Measurements from ENCODE around the gene DOK6.

DNA sequence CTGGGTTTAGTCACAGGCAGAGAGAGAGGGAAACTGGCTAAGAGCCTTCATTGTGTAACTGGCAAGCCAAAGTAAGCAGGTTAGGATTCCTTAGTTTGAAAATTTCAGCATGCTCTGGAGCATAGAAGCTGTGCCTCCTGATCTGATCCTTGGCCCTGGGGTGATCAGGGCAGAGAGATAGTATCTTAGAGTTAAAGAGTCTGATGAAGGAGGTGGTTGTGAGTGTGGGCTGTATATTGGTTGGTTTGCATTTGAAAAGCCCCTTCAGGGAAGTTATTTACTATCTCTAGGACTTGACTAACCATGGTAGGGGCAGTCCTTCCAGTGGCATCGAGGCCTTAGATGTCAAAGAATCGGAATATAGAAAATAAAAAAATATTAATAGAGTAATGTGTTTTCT is 316.9 kb downstream of the DOK6 start:
- TF ChIP-seq, protein P1, sequence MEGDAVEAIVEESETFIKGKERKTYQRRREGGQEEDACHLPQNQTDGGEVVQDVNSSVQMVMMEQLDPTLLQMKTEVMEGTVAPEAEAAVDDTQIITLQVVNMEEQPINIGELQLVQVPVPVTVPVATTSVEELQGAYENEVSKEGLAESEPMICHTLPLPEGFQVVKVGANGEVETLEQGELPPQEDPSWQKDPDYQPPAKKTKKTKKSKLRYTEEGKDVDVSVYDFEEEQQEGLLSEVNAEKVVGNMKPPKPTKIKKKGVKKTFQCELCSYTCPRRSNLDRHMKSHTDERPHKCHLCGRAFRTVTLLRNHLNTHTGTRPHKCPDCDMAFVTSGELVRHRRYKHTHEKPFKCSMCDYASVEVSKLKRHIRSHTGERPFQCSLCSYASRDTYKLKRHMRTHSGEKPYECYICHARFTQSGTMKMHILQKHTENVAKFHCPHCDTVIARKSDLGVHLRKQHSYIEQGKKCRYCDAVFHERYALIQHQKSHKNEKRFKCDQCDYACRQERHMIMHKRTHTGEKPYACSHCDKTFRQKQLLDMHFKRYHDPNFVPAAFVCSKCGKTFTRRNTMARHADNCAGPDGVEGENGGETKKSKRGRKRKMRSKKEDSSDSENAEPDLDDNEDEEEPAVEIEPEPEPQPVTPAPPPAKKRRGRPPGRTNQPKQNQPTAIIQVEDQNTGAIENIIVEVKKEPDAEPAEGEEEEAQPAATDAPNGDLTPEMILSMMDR (IDR thresholded peaks at IDR 0.05) = no peak
- TF ChIP-seq NFE2L1 (CRISPR knock-in tag; IDR thresholded peaks at IDR 0.05) (no peak), TEAD1 (CRISPR knock-in tag; IDR thresholded peaks at IDR 0.05) (no peak), CREB1 (CRISPR knock-in tag; IDR thresholded peaks at IDR 0.05) (no peak), FOXJ3 (CRISPR knock-in tag; IDR thresholded peaks at IDR 0.05; ENCODE audit: borderline replicate concordance) (no peak), ETV6 (CRISPR knock-in tag; IDR thresholded peaks at IDR 0.05) (no peak), ZNF423 (CRISPR knock-in tag; IDR thresholded peaks at IDR 0.05) (no peak), ZNF232 (CRISPR knock-in tag; IDR thresholded peaks at IDR 0.05) (no peak), ZNF121 (CRISPR knock-in tag; IDR thresholded peaks at IDR 0.05) (no peak)
- TF ChIP-seq, protein P2, sequence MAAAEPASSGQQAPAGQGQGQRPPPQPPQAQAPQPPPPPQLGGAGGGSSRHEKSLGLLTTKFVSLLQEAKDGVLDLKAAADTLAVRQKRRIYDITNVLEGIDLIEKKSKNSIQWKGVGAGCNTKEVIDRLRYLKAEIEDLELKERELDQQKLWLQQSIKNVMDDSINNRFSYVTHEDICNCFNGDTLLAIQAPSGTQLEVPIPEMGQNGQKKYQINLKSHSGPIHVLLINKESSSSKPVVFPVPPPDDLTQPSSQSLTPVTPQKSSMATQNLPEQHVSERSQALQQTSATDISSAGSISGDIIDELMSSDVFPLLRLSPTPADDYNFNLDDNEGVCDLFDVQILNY (CRISPR knock-in tag; IDR thresholded peaks at IDR 0.05) = no peak
- TF ChIP-seq, protein P3, sequence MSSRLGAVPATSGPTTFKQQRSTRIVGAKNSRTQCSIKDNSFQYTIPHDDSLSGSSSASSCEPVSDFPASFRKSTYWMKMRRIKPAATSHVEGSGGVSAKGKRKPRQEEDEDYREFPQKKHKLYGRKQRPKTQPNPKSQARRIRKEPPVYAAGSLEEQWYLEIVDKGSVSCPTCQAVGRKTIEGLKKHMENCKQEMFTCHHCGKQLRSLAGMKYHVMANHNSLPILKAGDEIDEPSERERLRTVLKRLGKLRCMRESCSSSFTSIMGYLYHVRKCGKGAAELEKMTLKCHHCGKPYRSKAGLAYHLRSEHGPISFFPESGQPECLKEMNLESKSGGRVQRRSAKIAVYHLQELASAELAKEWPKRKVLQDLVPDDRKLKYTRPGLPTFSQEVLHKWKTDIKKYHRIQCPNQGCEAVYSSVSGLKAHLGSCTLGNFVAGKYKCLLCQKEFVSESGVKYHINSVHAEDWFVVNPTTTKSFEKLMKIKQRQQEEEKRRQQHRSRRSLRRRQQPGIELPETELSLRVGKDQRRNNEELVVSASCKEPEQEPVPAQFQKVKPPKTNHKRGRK (CRISPR knock-in tag; IDR thresholded peaks at IDR 0.05; ENCODE audit: borderline replicate concordance) = no peak
- TF ChIP-seq, protein P4, sequence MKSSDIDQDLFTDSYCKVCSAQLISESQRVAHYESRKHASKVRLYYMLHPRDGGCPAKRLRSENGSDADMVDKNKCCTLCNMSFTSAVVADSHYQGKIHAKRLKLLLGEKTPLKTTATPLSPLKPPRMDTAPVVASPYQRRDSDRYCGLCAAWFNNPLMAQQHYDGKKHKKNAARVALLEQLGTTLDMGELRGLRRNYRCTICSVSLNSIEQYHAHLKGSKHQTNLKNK (CRISPR knock-in tag; IDR thresholded peaks at IDR 0.05) = no peak
- TF ChIP-seq, protein P5, sequence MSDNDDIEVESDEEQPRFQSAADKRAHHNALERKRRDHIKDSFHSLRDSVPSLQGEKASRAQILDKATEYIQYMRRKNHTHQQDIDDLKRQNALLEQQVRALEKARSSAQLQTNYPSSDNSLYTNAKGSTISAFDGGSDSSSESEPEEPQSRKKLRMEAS (CRISPR knock-in tag; IDR thresholded peaks at IDR 0.05) = no peak
- TF ChIP-seq, protein P6, sequence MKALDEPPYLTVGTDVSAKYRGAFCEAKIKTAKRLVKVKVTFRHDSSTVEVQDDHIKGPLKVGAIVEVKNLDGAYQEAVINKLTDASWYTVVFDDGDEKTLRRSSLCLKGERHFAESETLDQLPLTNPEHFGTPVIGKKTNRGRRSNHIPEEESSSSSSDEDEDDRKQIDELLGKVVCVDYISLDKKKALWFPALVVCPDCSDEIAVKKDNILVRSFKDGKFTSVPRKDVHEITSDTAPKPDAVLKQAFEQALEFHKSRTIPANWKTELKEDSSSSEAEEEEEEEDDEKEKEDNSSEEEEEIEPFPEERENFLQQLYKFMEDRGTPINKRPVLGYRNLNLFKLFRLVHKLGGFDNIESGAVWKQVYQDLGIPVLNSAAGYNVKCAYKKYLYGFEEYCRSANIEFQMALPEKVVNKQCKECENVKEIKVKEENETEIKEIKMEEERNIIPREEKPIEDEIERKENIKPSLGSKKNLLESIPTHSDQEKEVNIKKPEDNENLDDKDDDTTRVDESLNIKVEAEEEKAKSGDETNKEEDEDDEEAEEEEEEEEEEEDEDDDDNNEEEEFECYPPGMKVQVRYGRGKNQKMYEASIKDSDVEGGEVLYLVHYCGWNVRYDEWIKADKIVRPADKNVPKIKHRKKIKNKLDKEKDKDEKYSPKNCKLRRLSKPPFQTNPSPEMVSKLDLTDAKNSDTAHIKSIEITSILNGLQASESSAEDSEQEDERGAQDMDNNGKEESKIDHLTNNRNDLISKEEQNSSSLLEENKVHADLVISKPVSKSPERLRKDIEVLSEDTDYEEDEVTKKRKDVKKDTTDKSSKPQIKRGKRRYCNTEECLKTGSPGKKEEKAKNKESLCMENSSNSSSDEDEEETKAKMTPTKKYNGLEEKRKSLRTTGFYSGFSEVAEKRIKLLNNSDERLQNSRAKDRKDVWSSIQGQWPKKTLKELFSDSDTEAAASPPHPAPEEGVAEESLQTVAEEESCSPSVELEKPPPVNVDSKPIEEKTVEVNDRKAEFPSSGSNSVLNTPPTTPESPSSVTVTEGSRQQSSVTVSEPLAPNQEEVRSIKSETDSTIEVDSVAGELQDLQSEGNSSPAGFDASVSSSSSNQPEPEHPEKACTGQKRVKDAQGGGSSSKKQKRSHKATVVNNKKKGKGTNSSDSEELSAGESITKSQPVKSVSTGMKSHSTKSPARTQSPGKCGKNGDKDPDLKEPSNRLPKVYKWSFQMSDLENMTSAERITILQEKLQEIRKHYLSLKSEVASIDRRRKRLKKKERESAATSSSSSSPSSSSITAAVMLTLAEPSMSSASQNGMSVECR (CRISPR knock-in tag; IDR thresholded peaks at IDR 0.05; ENCODE audit: borderline replicate concordance) = no peak

Data from WTC11 (cell line).